CD14-positive monocyte (primary cell): ENCODE measurements around the gene KLHL6. TPM values are rescaled to one million over a fixed set of nuclear protein-coding genes. Genes with fewer than 3 reads are reported as not detected.

Experiments
- DNase-seq, 3 donors: peaks; one replicate each; pipeline ENCODE4 v3.0.0-alpha.2; 2011 to 2022
- H2AFZ ChIP-seq: 2 replicates; pipeline ENCODE4 v1.6.0; 2012; ENCODE audit warnings: mild to moderate bottlenecking, low read depth, low read length, inconsistent platforms; ENCODE audit not compliant: insufficient read depth, poor library complexity, severe bottlenecking
- H3K27ac ChIP-seq, 2 donors: 1 replicate in 1 of 2; 2 replicates in 1 of 2; pipeline ENCODE4 v1.5.1; 2012 to 2013; ENCODE audit warnings: low read length in 2 of 2, control low read depth in 1 of 2, inconsistent platforms in 1 of 2, low read depth in 1 of 2, mild to moderate bottlenecking in 1 of 2
- H3K27me3 ChIP-seq, 2 donors: one replicate each; pipeline versions ENCODE4 v1.6.0 to v1.6.1; 2011 to 2013; ENCODE audit warnings: low read length in 2 of 2; ENCODE audit not compliant: control insufficient read depth in 2 of 2, insufficient read depth in 2 of 2
- H3K36me3 ChIP-seq, 2 donors: replicated peaks in 1 of 2; 1 replicate in 1 of 2; 2 replicates in 1 of 2; pipeline versions ENCODE4 v1.5.1 to v1.6.1; 2012 to 2013; ENCODE audit warnings: low read length in 2 of 2, control low read depth in 1 of 2, inconsistent platforms in 1 of 2, mild to moderate bottlenecking in 1 of 2; ENCODE audit not compliant: insufficient read depth in 2 of 2, control insufficient read depth in 1 of 2
- H3K4me1 ChIP-seq, 2 donors: 1 replicate in 1 of 2; 2 replicates in 1 of 2; pipeline versions ENCODE4 v1.5.1 to v1.6.1; 2012 to 2013; ENCODE audit warnings: low read length in 2 of 2, control low read depth in 1 of 2, inconsistent platforms in 1 of 2, mild to moderate bottlenecking in 1 of 2, moderate library complexity in 1 of 2; ENCODE audit not compliant: insufficient read depth in 2 of 2, control insufficient read depth in 1 of 2
- H3K4me2 ChIP-seq: replicated peaks from 2 replicates; pipeline ENCODE3; 2012; ENCODE audit warnings: low read length, moderate library complexity, mild to moderate bottlenecking; ENCODE audit not compliant: poor library complexity, severe bottlenecking; ENCODE audit errors: extremely low read depth
- H3K4me3 ChIP-seq, 3 experiments: fragments of 200-600 bp in 1 of 3; sonication (generic) in 1 of 3; replicated peaks in 1 of 3; 1 replicate in 2 of 3; 2 replicates in 1 of 3; pipeline ENCODE4 v1.5.1; 2011 to 2013; ENCODE audit warnings: low read length in 3 of 3, mild to moderate bottlenecking in 3 of 3, control low read depth in 2 of 3, low read depth in 2 of 3, inconsistent platforms in 1 of 3, moderate library complexity in 1 of 3
- H3K79me2 ChIP-seq: 2 replicates; pipeline ENCODE4 v1.6.0; 2012; ENCODE audit warnings: mild to moderate bottlenecking, control low read depth, inconsistent platforms, low read length, moderate library complexity; ENCODE audit not compliant: insufficient read depth
- H3K9ac ChIP-seq: 2 replicates; pipeline ENCODE4 v1.6.0; 2017; ENCODE audit warnings: low read length, mild to moderate bottlenecking; ENCODE audit not compliant: insufficient read depth, poor library complexity, severe bottlenecking
- H3K9me3 ChIP-seq, 2 donors: replicated peaks in 1 of 2; 1 replicate in 1 of 2; 2 replicates in 1 of 2; pipeline versions ENCODE4 v1.5.1 to v1.6.1; 2012 to 2013; ENCODE audit warnings: low read length in 2 of 2, control low read depth in 1 of 2; ENCODE audit not compliant: control insufficient read depth in 1 of 2, insufficient read depth in 1 of 2
- H4K20me1 ChIP-seq: 2 replicates; pipeline ENCODE4 v1.6.0; 2012; ENCODE audit warnings: mild to moderate bottlenecking, low read length, control low read depth, moderate library complexity; ENCODE audit not compliant: insufficient read depth
- H3K27ac Mint-ChIP-seq, 7 donors: one replicate each; pipeline ENCODE4 v1.8.0; 2020; ENCODE audit warnings: mild to moderate bottlenecking in 7 of 7, mixed read lengths in 7 of 7, moderate library complexity in 6 of 7, inconsistent platforms in 2 of 7
- H3K27me3 Mint-ChIP-seq, 3 donors: one replicate each; pipeline ENCODE4 v1.8.0; 2021 to 2022; ENCODE audit warnings: low read depth in 3 of 3, mild to moderate bottlenecking in 3 of 3, mixed read lengths in 3 of 3, moderate library complexity in 3 of 3, inconsistent platforms in 1 of 3
- H3K36me3 Mint-ChIP-seq, 2 donors: one replicate each; pipeline ENCODE4 v1.8.0; 2020; ENCODE audit warnings: mixed read lengths in 2 of 2, inconsistent platforms in 1 of 2, mild to moderate bottlenecking in 1 of 2
- H3K4me1 Mint-ChIP-seq: one replicate; pipeline ENCODE4 v1.8.0; 2020; ENCODE audit warnings: mild to moderate bottlenecking, mixed read lengths
- H3K4me3 Mint-ChIP-seq, 2 donors: one replicate each; pipeline ENCODE4 v1.8.0; 2020; ENCODE audit warnings: mild to moderate bottlenecking in 2 of 2, mixed read lengths in 2 of 2, moderate library complexity in 1 of 2
- H3K9me3 Mint-ChIP-seq, 7 donors: one replicate each; pipeline ENCODE4 v1.8.0; 2020 to 2022; ENCODE audit warnings: mixed read lengths in 7 of 7, mild to moderate bottlenecking in 6 of 7, moderate library complexity in 6 of 7, inconsistent platforms in 2 of 7
- CTCF ChIP-seq: fragments of 200-600 bp; IDR thresholded peaks from one replicate; pipeline ENCODE4 v1.8.0; 2022; ENCODE audit warnings: antibody characterized with exemption, mild to moderate bottlenecking
- WGBS: methylation state at CpG from one replicate; pipeline ENCODE4 v1.1.5; 2013; ENCODE audit warnings: missing lambda C conversion rate; ENCODE audit not compliant: insufficient coverage; 5-methylcytosine and 5-hydroxymethylcytosine counted together
- intact Hi-C, 2 donors: fragments of 100-400 bp; cut with micrococcal nuclease; formaldehyde crosslinking; loops; one replicate each; pipeline versions ENCODE4 v1.15.0 to v1.15.1; 2023
- polyA plus RNA-seq, 3 donors: library from polyadenylated mRNA; depleted of rRNA in 1 of 3; unstranded in 2 of 3; stranded (reverse) in 1 of 3; fragments of 300-500 nt in 2 of 3; fragments of >200 nt in 1 of 3; fragmentation: Illumina TruSeq in 2 of 3; gene quantifications; 1 replicate in 2 of 3; 2 replicates in 1 of 3; pipeline ENCODE4 v1.2.3, GENCODE V29; 2012 to 2021

Gene KLHL6
- polyA plus RNA-seq, 3 donors: 5.7 to 15.2 (median 10.6) TPM

GRCh38 chr3:183507551-183507950, 48.0 kb downstream of the KLHL6 start:
- 94% methylated on average over 7 of the region's 11 CpGs for WGBS
- no peak overlapping the region for H3K4me3 ChIP-seq
- peaks cover 14% of the 10 kb centered on the region for H4K20me1 ChIP-seq
- H3K9me3 Mint-ChIP-seq: no peaks in the 10 kb centered on the region
- H3K36me3 ChIP-seq: peaks cover 20 to 50% of the 10 kb centered on the region in 2 donors
- peaks cover 13% of the 10 kb centered on the region for H3K79me2 ChIP-seq
- peak overlapping the region in 4 of 7 donors; percentile 68 to 81 (median 72) for H3K27ac Mint-ChIP-seq
- H3K4me2 ChIP-seq: no peak overlapping the region
- peaks cover 11 to 19% of the 10 kb centered on the region in 2 donors for H3K4me1 ChIP-seq
- no peaks in the 10 kb centered on the region for H3K27me3 Mint-ChIP-seq
- peak overlapping the region in 1 of 2 donors; percentile 34 for H3K27ac ChIP-seq
- no peak overlapping the region for H3K4me3 Mint-ChIP-seq
- H2AFZ ChIP-seq: no peak overlapping the region
- intact Hi-C loops: no loop called here
- H3K27me3 ChIP-seq: no peaks in the 10 kb centered on the region
- peaks cover 19% of the 10 kb centered on the region for H3K4me1 Mint-ChIP-seq
- no peak for DNase-seq
- H3K9me3 ChIP-seq: no peaks in the 10 kb centered on the region
- TF ChIP-seq CTCF: no peak
- H3K9ac ChIP-seq: no peak overlapping the region
- peaks cover 52 to 65% of the 10 kb centered on the region in 2 donors for H3K36me3 Mint-ChIP-seq

GRCh38 chr3:183506674-183507320, 48.7 kb downstream of the KLHL6 start:
- H4K20me1 ChIP-seq: peaks cover 16% of the 10 kb centered on the region
- H3K9me3 Mint-ChIP-seq: no peaks in the 10 kb centered on the region
- peaks cover 59 to 68% of the 10 kb centered on the region in 2 donors for H3K36me3 Mint-ChIP-seq
- no peak overlapping the region for H3K4me3 ChIP-seq
- DNase-seq: peak; percentile 46 to 69 (median 52)
- H2AFZ ChIP-seq: no peak overlapping the region
- H3K36me3 ChIP-seq: peaks cover 26 to 56% of the 10 kb centered on the region in 2 donors
- H3K27ac Mint-ChIP-seq: peak overlapping the region; percentile 58 to 87 (median 81)
- H3K27me3 Mint-ChIP-seq: no peaks in the 10 kb centered on the region
- H3K9me3 ChIP-seq: no peaks in the 10 kb centered on the region
- 0% methylated on average over 1 of the region's 3 CpGs for WGBS
- no peak overlapping the region for H3K9ac ChIP-seq
- H3K4me1 Mint-ChIP-seq: peaks cover 19% of the 10 kb centered on the region
- H3K79me2 ChIP-seq: peaks cover 7% of the 10 kb centered on the region
- H3K27me3 ChIP-seq: no peaks in the 10 kb centered on the region
- H3K27ac ChIP-seq: peak overlapping the region in 1 of 2 donors; percentile 34
- no peak overlapping the region for H3K4me2 ChIP-seq
- TF ChIP-seq CTCF: no peak
- H3K4me1 ChIP-seq: peaks cover 11 to 19% of the 10 kb centered on the region in 2 donors
- H3K4me3 Mint-ChIP-seq: peak overlapping the region in 1 of 2 donors; percentile 0
- intact Hi-C loops: no loop called here
